RCC 7860 (cell line): ENCODE data around the gene NUSAP1.
"Not testable (repeated sequence)": the region's sequence is repeated elsewhere in the genome, so short reads cannot be mapped to it uniquely, and the experiment has no call there.

Experiments used
- DNase-seq: peaks from one replicate; pipeline ENCODE4 v3.0.0-alpha.2; 2015; ENCODE audit warnings: low spot score
- FAIRE-seq: peaks from 2 replicates; lab custom pipeline; 2012; peaks lifted over from hg19 to GRCh38; lab: Jason Lieb, UNC

The NUSAP1 gene

GRCh38 chr15:41331833-41332193 is 868 bp upstream of the NUSAP1 start:
- no peak for DNase-seq
- no peak for FAIRE-seq

GRCh38 chr15:41333026-41333562 is 413 bp downstream of the NUSAP1 start:
- DNase-seq (no peak), FAIRE-seq (no peak)

GRCh38 chr15:41334293-41335120 is 1.8 kb downstream of the NUSAP1 start:
- FAIRE-seq (no peak), DNase-seq (no peak)

GRCh38 chr15:41336549-41336948 is 3.9 kb downstream of the NUSAP1 start:
- FAIRE-seq (no peak), DNase-seq (no peak)

- no peak for FAIRE-seq
- no peak for DNase-seq
Observed at GRCh38 chr15:41337047-41337446, 4.4 kb downstream of the NUSAP1 start.

GRCh38 chr15:41337631-41338522 is 5.2 kb downstream of the NUSAP1 start:
- no peak for DNase-seq
- FAIRE-seq: no peak

GRCh38 chr15:41340189-41340695 is 7.6 kb downstream of the NUSAP1 start:
- FAIRE-seq (no peak), DNase-seq (no peak)

GRCh38 chr15:41341519-41341918 is 8.8 kb downstream of the NUSAP1 start:
- DNase-seq: no peak
- no peak for FAIRE-seq

GRCh38 chr15:41347236-41347635 is 14.6 kb downstream of the NUSAP1 start:
- DNase-seq (no peak), FAIRE-seq (no peak)

GRCh38 chr15:41350057-41350717 is 17.5 kb downstream of the NUSAP1 start:
- DNase-seq (no peak), FAIRE-seq (no peak)

- DNase-seq: no peak
- FAIRE-seq: no peak
Observed at GRCh38 chr15:41354371-41354770, 21.7 kb downstream of the NUSAP1 start.

GRCh38 chr15:41367418-41367817 is 34.7 kb downstream of the NUSAP1 start:
- FAIRE-seq (no peak), DNase-seq (no peak)

- no peak for FAIRE-seq
- no peak for DNase-seq
Observed at GRCh38 chr15:41377978-41378377, 45.3 kb downstream of the NUSAP1 start.

GRCh38 chr15:41383974-41384749 is 51.5 kb downstream of the NUSAP1 start:
- not testable (repeated sequence) for DNase-seq

GRCh38 chr15:41387646-41388045 is 55.0 kb downstream of the NUSAP1 start:
- DNase-seq (no peak), FAIRE-seq (no peak)

More at GRCh38 chr15:41383974-41384749, 51.5 kb downstream of the NUSAP1 start:
- not testable (repeated sequence) for FAIRE-seq

GRCh38 chr15:41392659-41393058 is 60.0 kb downstream of the NUSAP1 start:
- FAIRE-seq (no peak), DNase-seq (no peak)

- DNase-seq (no peak), FAIRE-seq (no peak)
Observed at GRCh38 chr15:41394924-41395323, 62.2 kb downstream of the NUSAP1 start.

GRCh38 chr15:41396111-41396510 is 63.4 kb downstream of the NUSAP1 start:
- no peak for DNase-seq
- FAIRE-seq: no peak

- FAIRE-seq (no peak), DNase-seq (no peak)
Observed at GRCh38 chr15:41401904-41402267, 69.2 kb downstream of the NUSAP1 start.

- no peak for FAIRE-seq
- no peak for DNase-seq
Observed at GRCh38 chr15:41407341-41407740, 74.7 kb downstream of the NUSAP1 start.
